GM21576 (cell line): ENCODE results near the gene LMX1B.
"Not testable (repeated sequence)": the region's sequence is repeated elsewhere in the genome, so short reads cannot be mapped to it uniquely, and the experiment has no call there.

Source experiments
- ATAC-seq: cut with Tn5 transposase; IDR thresholded peaks from one replicate; pipeline ENCODE4 v1.9.1; 2021; ENCODE audit warnings: mild to moderate bottlenecking, moderate library complexity; ENCODE audit not compliant: unreplicated experiment

LMX1B gene

DNA sequence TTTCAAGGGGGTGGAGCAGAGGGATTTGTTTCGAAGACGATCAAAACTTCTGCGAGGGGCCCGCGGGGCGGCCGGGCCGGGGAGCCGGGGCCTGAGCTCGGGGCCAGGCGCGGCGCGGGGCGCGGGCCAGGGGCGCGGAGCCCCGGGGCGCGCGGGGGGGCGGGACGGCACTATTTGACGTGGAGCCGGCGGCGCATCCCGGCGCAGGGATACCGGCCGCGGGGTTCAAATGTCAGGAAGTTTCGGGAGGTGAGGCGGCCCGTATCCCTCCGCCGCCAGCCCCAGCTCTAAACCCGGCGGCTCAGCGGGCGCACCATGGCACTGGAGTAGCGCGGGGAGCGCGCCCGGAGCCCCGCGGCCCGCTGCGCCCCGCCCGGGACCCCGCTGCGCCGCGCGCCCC lies at the start of gene LMX1B:
Gene LMX1B (plus strand): TSS at position 278 of the 400 bp plus-strand sequence. CDS start 522 bp downstream, outside the sequence.
- ATAC-seq: no peak

DNA sequence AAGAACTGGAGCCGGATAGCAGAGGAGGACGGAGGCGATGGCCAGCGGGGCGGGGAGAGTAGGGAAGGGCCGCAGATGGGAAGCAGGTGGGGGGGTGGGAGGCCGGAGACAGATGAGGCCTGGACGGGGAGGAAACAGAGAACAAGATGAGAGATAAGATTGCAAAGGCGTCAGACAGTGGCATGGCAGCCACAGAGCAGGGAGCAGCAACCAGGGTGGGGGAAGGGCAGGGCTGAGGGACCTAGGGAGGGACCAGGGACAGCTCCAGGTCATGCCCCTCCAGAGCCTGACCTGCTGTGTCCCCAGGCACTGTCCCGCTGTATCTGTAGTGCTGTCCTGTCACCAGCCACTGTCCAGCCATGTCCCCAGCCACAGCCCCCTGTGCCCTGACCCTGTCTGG lies 49.6 kb upstream of the LMX1B start:
- ATAC-seq: no peak

DNA sequence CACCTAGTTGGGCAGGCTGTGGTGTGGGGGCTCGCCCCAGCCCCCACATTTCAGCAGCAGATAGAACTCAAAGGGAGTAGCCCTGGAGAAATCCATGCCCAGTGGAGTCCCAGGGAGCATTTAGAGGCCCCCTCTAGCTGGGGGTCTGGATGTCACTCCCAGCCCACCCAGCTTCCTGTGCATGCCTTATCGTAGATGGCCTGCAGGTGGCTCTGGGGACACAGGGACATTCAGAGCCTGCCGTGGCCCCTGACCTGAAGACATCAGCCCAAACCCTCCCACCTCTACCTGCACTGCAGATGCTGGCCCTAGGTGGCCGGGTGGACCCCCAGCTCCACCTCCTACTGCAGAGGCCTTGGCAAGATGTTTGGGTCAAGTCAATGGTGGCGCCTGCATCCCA lies 49.0 kb upstream of the LMX1B start:
- ATAC-seq: no peak

DNA sequence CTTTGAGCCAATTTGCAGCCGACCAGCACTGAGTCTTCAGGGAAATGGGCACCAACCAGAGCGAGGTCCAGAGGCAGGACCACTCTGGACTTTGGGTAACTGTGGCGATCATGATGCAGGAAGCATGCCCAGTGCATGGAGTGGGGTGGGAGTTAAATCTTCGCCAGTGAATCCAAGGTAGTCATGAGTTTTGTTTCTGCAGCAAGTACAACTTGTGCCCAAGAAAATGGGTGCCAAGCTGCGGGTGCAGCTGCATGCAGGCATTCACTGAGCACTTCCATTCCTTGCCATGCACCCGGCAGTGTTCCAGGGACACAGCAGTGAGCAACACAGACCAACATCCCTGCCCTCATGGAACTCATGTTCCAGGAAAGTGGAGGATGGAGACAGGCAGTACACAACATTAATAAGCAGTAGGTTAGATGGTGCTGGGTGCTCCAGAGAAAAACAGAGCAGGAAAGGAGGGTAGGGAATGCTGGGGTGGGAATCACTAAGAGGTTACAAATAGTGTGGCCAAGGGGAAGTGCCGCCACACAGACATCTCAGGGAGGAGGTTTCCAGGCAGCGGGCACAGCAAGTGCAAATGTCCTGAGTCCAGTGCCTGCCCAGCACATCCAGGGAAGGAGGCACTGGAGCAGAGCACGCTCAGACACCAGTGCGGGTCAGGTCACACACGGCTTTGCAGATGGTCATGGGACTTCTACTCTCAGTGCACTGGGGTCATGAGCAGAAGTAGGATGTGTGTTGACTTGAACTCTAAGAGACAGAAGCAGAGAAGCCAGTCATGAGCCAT lies 48.2 kb upstream of the LMX1B start:
- ATAC-seq: no peak

DNA sequence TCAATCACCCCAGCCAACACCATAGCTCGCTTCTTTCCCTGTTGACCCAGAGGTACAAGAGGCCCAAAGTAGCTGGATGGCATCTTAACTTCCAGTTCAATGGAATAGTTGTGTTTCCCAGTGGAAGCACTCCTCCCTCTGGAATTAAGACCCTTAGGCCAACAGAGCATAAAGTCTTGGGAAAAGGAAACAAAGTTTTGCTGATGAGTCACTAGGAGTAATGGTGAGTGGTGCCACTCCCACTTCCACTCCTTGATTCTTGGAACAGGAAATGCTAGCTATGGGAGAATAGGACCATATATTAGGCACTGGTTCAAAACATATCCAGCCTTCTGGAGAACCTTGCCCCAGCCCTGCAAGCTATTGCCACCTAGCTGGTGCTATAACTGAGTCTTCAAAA lies 44.7 kb upstream of the LMX1B start:
- ATAC-seq: no peak

DNA sequence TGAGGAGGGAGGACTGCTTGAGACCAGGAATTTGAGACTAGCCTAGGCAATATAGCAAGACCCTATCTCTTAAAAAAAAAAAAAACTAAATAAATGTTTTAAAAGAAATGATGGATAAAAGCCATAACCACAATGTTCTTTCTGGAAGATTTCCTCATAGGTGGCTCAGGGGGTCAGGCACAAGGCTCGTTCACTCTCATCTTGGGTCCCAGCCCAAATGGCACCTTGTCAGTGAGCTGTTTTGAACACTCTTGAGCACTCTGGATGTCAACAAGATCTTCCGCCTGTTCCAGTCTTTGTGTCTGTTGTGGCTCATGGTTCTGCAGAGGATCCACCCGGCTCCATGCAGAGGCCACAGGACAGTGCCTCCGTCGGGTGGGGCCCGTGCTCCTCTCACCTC lies 35.7 kb upstream of the LMX1B start:
- no peak for ATAC-seq

DNA sequence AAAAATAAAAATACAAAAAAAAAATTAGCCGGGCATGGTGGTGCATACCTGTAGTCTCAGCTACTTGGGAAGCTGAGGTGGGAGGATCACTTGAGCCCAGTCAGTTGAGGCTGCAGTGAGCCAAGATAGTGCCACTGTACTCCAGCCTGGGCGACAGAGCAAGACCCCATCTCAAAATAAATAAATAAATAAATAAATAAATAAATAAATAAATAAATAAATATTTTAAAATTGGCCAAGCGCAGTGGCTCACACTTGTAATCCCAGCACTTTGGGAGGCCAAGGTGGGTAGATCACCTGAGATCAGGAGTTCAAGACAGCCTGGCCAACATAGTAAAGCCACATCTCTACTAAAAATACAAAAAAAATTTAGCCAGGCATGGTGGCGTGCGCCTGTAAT lies 33.4 kb upstream of the LMX1B start:
- not testable (repeated sequence) for ATAC-seq

DNA sequence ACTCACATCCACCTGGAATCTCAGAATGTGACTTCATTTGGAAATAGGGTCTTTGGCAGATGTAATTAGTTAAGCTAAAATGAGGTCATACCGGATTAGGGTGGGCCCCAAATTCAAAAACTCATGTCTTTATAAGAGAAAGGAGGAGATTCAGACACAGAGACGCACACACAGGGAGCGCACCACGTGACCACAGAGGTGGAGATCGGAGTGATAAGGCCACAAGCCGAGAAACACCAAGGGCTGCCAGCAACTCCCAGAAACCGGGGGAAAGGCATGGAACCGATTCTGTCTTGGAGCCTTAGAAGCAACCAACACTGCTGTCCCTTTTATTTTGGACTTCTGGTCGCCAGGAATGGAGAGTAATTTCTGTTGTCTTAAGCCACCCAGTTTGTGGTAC lies 31.8 kb upstream of the LMX1B start:
- ATAC-seq: no peak

DNA sequence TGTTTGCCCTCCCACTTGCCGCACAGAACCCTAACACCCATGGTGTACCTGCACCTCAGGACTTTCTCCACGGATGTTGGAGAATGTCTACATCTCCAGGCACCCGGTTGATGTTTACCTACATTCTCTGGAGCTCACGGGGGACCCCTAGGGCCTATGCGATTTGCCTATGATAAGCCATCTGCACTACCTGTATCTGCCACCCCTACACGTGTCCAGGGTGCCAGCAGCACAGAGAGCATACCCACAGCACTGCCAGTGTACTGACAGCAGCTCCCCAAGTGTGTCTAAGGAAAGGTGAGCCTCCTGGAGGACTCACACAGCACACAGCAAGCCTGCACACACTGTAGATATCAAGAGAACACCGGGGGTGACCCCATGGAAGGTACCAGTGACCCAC lies 31.3 kb upstream of the LMX1B start:
- no peak for ATAC-seq

DNA sequence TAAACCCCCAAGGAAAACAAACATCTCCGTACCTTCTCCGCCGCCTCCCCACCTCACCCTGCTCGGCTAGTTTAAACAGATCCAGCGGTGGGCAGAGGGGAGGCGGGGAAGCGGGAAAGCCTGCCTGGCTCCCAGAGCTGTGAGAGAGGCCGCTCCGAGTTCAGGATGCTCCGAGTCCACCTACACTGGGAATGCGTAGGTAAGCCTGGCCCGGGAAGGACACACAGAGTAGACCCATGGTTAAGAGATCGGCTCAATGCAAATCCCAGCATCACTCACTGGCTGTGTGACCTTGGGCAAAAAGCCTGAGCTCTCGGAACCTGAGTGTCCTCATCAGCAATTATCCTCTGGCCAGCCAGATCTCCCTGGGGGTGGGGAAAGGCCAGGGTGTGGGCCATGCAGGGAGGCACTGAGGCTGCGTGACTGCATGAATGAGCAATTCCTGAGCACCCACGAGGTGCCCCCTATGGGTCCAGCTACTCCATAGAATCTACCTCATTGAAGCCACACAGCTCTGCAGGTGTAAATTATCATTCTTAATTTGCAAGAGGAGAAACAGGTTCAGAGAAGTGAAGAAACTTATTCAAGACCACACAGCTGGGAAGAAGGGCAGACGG lies 30.5 kb upstream of the LMX1B start:
- no peak for ATAC-seq

DNA sequence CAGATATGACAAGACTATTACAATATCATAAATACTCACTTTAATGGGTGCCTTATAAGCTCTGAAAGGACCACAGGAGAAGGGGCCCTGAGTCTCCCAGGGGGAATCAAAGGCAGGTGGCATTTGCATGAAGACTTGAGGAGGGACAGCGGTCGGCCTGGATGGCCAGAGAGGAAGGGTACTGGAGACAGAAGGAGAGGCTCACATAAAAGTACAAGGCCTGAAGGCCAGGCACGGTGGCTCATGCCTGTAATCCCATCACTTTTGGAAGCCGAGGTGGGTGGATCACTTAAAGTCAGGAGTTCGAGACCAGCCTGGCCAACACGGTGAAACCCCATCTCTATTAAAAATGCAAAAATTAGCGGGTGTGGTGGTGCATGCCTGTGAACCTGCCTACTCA lies 29.1 kb upstream of the LMX1B start:
- no peak for ATAC-seq

DNA sequence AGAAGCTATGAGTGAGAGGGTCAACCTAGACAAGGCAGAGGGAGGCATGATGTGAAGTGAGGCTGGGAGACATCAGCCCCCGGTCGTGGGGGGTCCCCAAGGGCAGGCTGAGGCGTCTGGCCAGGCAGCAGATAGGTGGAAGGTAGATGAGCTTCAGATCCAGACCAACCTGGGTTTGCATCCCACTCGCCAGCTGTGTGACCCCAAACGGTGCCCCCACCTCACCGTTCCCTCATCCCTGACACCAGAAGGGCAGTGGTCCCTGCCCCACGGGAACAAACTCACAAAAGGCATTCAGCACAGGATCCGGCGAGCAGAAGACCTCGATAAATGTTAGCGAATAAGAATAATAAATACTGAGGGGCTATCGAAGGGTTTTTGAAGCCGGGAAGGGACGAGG lies 27.5 kb upstream of the LMX1B start:
- no peak for ATAC-seq

DNA sequence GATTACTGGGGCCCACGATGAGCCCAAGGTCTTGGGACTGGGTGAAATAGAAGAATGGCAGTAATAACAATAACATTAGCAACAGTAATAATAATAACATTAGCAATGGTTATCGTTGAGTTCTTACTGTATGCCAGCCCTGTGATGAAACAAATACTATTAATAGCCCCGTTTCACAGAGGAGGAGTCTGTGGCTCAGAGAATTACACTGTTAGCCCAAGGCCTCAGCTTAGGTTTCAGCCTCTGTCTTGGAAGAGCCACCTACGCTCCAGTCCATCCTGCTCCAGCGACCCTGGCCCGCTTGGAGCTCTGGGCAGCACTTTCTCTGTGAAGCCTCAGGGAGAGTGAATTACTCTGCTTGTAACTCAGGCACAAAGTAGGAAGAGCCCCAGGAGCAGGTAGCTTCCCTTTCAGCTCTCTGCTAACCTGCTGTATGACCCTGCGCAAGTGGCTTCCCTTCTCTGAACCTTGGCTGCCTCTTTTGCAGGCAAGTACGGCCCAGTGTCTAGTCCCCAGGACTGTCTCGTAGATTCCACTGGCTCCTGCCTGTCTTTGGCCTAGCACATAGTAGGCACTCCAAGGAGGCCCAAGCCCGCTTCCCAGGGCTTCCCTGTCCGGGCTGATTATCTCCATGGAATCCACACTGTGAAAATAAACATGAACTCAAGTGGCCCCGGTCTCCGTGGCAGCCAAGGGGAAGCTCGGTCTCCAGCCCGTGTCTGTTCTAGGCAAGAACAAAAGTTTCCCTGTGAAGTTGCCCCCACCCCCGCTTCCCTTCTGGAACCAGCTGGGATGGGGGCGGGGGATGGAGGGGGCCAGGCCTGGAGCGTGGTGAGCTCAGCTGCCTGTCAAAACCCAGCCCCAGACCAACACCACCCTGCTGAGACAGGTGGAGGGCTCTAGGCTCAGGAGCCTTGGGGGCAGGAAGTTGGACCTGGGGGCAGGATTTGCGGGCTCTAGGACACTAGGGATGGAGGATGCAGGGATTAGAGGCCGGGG lies 26.2 kb upstream of the LMX1B start:
- no peak for ATAC-seq

DNA sequence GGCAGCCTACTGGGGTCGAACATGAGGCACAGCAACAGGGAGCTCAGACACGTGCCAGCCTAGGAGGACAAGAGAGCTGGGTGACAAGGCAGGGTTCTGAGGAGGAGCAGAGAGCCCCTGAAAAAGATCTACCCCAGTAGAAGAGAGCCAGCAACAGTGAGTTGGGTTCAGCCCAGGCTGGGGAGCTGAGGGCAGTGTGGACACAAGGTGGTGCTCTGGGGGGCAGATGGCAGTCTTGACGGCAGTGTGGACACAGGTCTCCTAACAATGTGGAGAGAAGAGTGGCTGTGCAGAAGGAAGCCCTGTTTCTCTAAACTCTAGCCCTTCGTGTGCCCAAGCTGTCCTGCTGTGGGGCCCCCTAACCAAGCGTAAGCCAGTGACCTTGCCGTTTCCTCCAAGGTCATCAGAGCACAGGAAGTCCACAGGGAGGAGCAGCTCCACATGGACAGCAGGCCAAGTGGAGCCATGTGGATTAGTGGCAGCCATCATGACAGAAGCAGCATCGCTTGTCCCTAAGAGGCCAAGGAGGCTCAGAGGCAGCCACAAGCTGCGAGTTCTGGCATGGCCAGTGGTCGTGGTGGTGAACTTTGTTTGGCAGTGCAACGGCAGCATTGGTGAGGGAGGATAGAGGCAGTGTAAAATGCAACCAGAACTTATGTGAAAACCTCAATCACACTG lies 25.1 kb upstream of the LMX1B start:
- no peak for ATAC-seq

DNA sequence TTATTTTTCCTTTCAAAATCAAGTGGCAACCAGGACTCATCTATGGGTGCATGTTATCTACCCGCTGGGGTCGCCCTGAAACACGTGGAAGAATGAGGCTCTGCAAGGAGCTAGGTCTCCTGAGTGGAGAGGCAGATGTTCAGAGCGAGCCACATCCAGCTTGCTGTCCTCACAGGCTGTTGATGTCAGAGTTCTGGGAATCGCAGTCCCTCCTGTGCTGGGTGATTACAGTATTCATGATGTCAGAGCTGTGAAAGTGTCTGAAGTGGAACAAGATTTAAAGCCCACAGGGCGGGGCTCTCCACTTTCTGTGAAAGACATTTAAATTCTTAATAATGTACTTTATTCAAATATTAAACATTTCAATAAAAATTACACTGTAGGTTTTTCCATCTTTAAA lies 24.4 kb upstream of the LMX1B start:
- no peak for ATAC-seq

DNA sequence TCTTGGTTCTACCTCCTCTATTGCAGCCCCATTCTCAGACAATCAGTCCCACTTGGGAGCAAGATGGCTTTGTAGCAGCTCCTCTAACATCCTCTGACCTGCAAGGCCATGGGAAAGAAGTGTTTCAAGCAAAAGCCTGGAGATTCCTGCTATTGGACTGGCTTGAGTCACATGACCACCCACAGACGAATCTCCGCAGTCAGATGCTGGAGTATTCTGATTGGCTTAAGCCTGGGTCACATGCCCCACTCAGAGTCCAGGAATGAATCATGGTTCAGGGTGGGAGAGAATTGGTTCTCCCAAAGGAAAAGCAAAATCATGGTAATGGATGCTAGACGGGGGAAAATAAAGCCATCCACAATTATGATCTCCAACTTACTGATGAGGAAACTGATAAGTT lies 22.6 kb upstream of the LMX1B start:
- no peak for ATAC-seq

DNA sequence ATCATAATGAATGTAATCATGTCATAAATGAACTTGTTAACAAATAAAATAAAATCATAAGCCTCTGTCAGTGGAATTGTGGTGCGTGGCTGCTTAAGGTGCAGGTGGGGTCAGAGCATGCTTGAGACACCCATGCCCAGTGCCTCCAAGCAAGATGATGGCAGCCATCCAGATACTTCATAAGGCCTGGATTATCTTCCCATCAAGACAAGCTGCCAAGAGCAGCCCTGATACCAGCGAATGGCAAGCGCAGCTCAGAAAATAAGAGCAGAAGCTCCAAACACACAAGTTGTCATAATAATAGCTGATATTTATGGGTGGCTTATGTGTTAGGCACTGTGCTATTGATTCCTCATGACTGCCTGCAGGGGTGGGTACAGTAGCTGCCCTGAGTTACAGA lies 21.8 kb upstream of the LMX1B start:
- ATAC-seq: no peak

DNA sequence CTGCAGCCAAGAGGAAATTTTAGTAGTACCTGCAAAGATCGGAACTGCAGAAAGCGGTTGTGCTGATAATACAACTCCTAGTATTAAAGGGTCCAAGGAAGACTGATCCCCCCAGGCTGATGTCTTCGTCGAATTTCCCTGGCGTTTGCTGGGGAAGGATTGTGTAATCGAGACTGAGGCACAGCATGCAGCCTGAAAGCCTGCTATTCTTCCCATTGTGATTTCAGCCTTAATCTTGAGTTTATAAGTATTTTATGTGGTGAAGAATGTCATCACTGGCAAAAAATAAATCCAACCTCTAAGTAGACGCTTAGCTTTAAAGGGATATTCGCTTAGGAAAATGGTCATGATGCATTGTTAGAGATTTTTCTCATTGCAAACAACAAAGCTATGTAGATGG lies 21.3 kb upstream of the LMX1B start:
- ATAC-seq: no peak

DNA sequence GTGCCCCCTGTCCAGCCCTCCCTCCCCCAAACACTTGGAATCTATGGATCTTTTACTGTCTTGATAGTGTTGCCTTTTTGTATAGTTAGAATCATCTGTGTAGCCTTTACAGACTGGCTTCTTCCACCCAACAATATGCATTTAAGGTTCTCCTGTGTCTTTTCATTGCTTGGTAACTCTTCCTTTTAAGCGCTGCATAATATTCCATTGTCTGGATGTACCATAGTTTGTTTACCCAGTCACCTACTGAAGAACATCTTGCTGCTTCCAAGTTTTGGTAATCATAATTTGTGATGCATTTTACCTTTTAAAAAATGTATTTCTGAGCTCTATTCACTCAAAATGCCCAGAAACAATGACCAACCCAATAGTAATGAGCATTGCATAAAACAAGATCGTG lies 17.7 kb upstream of the LMX1B start:
- ATAC-seq: no peak

DNA sequence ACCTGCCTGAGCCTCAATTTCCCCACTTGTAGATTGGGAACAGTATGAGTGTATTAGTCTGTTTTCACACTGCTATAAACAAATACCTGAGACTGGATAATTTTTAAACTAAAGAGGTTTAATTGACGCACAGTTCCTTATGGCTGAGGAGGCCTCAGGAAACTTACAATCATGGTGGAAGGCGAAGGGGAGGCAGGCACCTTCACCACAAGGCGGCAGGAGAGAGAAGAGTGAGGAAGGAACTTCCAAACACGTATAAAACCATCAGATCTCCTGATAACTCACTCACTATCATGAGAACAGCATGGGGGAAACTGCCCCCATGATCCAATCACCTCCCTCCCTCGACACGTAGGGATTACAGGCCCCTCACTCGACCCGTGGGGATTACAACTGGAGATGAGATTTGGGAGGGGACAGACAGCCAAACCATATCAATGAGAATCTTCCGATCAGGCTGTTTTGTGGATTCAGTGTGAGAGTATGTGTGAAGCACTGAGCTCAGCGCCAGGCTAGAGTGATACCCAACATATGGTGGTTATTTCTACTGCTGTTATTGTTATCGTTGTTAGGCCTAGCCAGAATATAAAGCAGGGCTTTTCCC lies 14.6 kb upstream of the LMX1B start:
- no peak for ATAC-seq
